Neural cell (in vitro differentiated cells): Measurements from ENCODE around the gene TTLL5.

Experiments
- CTCF ChIP-seq: fragments of 450-650 bp; IDR thresholded peaks from 2 replicates; pipeline ENCODE4 v1.5.1; 2014; ENCODE audit warnings: antibody characterized with exemption, mild to moderate bottlenecking, moderate library complexity; ENCODE audit not compliant: poor library complexity, severe bottlenecking
- EP300 ChIP-seq: fragments of 450-650 bp; conservative IDR thresholded peaks from 2 replicates; pipeline ENCODE4 v1.6.1; 2014; ENCODE audit warnings: antibody characterized with exemption, mild to moderate bottlenecking, moderate library complexity; ENCODE audit not compliant: poor library complexity, severe bottlenecking
- EZH2 ChIP-seq: fragments of 200-600, 300-800 bp; shearing (Covaris generic), sonication (generic); IDR thresholded peaks from 2 replicates; pipeline ENCODE4 v1.6.1; 2014; ENCODE audit warnings: antibody characterized with exemption, low read length, borderline replicate concordance, mild to moderate bottlenecking; ENCODE audit not compliant: insufficient read depth, poor library complexity, severe bottlenecking
- MXI1 ChIP-seq: fragments of 450-650 bp; conservative IDR thresholded peaks from 2 replicates; pipeline ENCODE4 v1.6.1; 2014; ENCODE audit warnings: antibody characterized with exemption, mild to moderate bottlenecking; ENCODE audit not compliant: poor library complexity, severe bottlenecking
- POLR2AphosphoS5 ChIP-seq: IDR thresholded peaks from 2 replicates; pipeline ENCODE4 v1.6.1; 2012
- RAD21 ChIP-seq: fragments of 450-650 bp; conservative IDR thresholded peaks from 2 replicates; pipeline ENCODE4 v1.6.1; 2014; ENCODE audit warnings: antibody characterized with exemption, mild to moderate bottlenecking, moderate library complexity
- REST ChIP-seq: IDR thresholded peaks from 2 replicates; pipeline ENCODE4 v1.6.1; 2012; ENCODE audit warnings: borderline replicate concordance
- SMC3 ChIP-seq: fragments of 450-650 bp; conservative IDR thresholded peaks from 2 replicates; pipeline ENCODE4 v1.6.1; 2014; ENCODE audit warnings: antibody characterized with exemption, mild to moderate bottlenecking, moderate library complexity; ENCODE audit not compliant: poor library complexity

- TF ChIP-seq CTCF, result no peak
- TF ChIP-seq EP300, result no peak
- no peak for TF ChIP-seq EZH2
- TF ChIP-seq RAD21, result no peak
- TF ChIP-seq POLR2AphosphoS5, result no peak
- no peak for TF ChIP-seq REST
- TF ChIP-seq MXI1, result no peak
- no peak for TF ChIP-seq SMC3
Measured at GRCh38 chr14:75702616-75703261, 41.7 kb downstream of the TTLL5 start.
